EL (cell line): ENCODE data around the gene NPVF.

Experiments used
- DNase-seq: peaks from one replicate; pipeline ENCODE4 v3.0.0-alpha.2; 2016

NPVF gene, protein sequence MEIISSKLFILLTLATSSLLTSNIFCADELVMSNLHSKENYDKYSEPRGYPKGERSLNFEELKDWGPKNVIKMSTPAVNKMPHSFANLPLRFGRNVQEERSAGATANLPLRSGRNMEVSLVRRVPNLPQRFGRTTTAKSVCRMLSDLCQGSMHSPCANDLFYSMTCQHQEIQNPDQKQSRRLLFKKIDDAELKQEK

DNA sequence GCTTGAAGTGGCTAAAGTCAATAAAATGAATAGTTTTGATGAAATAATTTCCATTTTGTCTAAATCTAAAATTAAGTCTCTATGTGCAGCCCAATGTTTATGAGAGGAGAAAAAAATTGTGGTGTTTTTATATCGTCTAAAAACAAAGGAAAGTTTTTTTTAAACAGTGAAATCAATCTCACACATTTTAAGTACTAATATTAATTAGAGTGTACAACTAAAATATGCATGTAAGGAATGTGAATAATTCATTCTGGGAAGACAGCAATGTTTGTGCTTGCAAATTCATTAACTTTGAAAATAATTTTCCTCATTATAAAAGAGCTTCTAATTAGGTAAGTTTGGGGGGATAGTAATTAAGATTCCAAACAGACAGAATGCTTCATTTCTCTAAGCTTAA lies at the start of gene NPVF:
NPVF (minus strand) TSS at position 101 of the 400 bp plus-strand sequence; CDS start at position 54, 47 bp downstream.
- no peak for DNase-seq

DNA sequence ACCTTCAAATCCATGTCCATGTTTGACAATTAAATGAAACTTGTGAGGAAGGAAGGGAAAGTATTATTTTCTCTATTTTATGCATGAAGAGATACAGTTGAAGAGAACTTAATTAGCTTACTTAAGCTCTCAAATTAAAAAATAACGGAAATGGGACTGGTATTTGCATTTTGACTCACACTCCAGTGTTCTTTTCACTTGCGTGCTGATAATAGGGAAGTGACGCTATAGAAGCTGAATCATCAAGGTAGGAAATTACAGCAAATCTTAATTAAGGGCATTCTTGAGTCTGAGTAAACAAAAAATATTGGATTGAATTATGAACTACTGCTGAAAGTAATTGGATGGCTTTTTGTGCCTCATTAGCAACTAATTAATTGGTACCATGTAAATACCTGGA lies 44.0 kb upstream of the NPVF start:
- no peak for DNase-seq

DNA sequence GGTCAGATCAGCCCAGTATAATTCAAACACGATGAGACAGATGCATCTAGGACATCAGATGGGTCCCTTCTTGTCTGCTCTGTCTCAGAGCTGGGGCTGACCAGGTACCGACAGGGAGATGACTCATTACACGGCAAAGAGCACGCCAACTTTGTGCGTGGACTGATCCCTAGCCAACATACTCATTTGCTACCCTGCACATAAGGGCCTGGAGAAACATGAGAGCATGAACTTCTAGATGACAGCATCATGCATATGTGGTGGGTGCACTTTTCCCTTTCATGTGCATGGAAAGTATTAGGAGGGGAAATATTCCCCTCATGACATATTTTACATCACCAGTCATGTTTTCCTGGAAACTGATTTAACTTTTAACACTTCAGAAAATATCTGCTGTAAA lies 35.1 kb upstream of the NPVF start:
- DNase-seq: no peak

DNA sequence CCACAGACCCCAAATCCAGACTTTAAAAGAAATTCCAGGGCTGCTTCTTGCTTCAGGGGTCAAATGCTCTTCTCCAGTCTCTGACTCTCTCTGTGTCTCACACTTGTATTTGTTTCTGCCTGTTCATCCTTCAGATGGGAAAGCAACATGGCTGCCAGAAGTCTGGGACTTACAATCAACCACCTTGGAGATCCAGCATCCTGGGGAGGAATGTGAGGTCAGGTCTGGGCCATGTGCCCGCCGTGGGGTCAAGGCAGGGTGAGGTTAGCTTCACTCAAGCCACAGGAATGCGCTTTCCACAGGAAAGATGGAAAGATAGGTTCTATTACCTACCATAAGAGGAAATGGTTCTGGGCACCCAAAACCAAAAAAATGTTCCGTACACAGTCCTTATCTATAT lies 34.3 kb upstream of the NPVF start:
- DNase-seq: peak; percentile 37

DNA sequence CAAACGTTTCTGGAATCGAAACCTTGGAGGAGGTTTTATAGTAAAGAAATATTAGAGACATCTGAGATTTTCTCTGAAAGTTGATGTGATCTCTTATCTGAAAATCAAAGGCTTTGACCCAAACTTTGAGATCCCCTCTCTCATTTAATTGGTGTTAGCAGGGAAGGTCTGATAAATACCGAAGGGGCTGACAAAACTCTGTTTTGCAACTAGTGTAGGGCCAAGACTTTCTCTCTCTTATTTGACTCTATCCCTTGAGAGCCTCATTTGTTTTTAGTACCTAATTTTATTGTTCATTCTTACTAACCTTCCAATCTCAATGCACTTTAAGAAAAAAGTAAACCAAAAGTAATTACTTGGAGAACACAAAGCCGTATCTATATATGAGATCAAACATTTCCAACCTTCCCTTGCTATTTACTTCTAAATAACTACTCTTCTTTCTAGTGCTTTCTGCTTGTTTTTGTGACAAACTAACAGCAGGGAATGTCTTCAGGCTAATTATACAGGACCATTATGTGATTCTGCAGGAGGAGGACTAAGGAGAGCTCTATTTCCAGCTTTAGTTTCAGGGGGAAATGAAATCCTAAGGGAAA lies 33.4 kb upstream of the NPVF start:
- no peak for DNase-seq

DNA sequence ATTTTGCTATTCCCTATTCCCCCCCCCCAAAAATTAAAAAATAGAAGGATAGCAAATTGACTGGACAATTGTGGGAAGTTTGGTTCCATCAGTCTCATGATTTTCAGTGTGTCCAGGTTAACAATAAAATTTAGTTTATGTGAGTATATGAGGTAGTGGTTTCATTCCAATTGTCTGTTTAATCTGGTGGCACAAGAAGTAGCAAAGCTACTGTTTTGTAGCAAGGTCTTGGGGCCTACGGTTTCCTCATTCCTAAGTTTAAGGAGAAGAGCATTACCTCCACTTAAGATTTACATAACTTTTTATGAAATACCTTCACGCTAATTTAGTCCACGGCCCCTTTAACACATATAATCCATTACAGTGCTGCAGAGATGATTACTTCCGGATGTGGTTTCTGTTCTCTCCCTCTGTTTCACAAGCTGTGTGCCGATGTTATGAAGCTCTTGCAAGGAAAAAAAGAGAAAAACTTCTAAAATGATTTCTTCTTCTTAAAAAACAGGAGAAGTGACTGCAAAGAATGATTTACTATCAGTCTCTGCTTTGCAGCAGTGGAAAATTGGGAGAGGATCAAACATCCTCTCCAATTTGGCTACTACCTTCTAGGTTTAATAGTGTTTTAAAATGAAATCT lies 32.7 kb upstream of the NPVF start:
- DNase-seq: peak; percentile 36

DNA sequence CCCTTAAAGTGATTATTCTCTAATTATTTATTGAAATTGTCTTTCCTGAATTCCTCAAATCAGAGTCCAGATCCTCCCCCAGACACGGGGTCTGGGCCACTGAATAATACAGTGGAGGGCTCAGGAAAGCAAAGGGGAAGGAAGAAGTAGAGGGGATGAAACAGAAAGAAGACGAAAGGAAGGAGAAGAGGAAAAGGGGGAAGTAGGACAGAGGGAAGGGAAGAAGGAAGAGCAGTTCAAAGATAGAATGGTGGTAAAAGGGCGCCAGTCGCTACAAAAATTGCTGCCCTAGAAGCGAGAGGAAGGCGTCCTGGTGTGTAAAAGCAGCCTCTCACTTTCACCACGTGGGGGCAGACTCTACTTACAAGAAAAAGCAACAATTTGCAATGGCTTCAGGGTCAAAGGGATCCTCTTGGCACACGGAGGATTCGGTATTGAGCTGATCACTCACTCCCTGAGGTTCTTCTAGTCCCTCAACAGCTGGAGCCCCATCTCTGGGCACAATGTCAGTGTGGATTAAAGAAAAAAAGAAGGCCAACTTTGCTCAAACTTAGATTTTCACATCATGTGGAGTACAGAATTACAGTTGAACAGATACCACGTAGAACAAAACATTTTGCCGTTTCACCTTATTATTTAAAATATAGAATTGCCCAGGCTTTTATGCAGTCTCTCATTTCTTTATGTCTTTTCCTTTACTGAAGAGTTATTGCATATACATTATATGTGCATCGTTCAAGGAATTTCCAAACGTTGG lies 31.4 kb upstream of the NPVF start:
- peak; percentile 71 for DNase-seq

DNA sequence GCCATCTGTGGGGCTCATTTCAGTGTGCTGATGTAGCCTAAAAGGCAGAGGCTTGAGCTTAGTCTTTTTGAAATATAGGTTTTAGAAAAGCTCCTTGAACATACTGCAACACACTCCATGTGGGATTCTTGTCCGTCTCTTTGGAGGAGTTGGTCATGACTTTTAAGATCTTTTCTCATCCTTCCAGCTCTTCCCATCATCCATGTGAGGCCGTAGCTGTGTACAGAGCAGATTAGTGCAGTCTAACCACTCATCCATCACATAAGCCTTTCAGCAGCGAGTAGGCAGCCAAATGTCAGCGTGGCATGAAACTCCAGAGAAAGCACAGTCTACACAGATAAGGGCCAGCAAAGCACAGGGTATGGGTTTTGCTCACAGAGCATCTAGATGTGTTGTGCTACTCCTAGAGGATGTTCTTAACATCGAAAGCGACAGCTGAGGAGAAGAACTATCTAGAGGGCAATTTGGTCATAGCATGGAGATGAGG lies 28.1 kb upstream of the NPVF start:
- DNase-seq: no peak

DNA sequence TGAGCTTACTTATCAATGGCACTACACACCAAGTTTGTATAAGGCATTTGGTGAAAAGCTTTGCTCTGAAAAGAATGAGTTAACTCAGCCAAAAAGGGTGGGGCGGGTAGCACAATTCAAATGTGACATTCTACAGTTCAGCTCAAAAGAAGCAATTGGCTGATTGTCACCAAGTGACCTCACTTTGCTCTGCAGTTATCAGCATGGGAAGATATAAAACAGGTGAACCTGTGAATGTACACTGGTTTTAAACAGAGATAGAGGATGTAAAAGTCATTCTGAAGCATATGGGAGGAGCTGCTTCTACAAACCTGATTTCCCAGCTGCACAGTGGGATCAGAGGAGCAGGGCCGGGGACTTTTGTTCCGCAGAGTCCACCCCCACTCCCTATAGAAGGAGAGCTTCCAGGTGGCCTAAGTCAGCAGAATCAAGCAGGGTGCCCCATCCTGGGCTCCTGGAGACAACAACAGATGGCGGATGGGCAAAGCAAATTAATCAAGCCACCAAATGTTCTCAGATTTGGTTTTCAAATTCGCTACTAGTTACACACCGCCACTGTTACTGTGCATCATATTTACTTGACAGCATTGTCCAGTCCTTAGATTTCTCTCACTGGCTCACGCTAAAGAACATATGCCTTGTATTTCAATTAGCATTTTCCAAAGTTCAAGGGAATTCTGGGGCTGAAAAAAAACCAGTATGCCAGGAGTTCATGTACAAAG lies 27.5 kb upstream of the NPVF start:
- no peak for DNase-seq

DNA sequence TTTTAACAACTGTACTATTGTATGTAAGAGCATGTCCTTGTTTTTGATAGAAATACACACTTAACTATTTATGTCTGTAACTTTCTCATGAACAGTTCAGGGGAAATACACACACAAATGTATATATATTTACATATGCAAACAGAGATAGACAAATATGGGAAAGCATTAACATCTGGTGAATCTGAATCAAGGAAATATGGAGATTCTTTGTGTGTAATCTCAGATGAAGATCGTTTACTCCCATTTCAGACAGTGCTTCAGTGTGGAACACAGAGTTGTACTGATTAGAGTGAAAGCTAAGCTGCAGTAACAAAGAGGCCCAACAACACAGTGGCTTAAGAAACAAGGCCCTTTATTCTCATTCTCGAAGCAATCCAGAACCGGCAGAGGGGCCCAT lies 26.3 kb upstream of the NPVF start:
- DNase-seq: no peak

DNA sequence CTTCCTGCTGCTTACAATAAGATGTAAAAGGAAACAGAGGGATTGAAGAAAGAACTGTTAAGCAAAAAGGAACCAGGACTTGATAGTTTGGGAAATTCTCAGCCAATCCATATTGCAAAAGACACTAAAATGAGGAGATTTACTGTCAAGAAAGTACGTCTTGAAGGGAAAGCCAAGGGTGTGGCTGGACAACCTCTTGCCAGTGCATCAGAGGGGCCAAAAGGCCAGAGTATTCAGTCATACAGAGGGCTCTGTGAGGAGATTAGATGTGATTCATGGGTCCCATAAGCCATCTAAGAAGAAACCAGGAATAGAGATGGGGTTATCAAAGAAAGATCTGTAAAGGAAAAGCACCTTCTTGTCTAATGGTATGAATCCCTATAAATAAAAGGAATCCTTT lies 25.4 kb upstream of the NPVF start:
- DNase-seq: no peak

DNA sequence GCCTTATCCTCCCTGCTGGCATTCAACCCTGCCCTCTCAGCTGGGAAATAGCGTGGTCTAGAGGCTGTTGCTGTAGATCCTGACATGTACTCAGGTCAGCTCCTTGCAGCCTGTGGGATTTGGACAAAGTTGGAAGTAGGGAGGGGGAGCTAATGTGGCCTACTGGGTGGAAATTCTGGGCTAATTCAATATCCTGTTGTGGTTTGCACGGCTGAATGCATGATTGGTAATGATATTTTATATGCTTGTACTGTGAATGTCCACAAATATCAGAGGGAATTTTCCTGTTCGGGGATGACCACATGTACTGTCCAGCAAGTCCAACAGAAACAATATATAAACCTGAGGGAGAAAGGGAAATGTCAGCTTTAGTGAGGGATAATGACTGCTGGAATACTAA lies 22.1 kb upstream of the NPVF start:
- DNase-seq: no peak

DNA sequence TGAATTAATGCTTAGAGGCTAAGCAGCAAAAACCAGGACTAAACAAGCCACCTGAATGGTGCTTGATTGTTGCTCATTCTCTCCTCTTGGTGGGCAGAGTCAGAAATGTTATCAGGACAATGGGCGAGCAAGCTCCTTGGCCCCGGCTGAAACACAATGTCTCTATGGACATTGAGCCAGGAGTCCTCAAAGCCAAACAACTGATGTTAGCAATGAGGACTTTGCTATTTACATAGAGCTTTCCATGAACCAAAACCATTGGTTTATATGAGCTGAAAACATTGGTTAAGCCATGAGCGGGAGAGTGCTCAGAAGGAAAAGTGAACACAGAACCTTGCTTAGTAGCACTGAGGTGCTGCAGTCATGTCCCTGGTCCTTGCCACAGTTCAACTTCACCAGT lies 21.5 kb upstream of the NPVF start:
- DNase-seq: no peak

DNA sequence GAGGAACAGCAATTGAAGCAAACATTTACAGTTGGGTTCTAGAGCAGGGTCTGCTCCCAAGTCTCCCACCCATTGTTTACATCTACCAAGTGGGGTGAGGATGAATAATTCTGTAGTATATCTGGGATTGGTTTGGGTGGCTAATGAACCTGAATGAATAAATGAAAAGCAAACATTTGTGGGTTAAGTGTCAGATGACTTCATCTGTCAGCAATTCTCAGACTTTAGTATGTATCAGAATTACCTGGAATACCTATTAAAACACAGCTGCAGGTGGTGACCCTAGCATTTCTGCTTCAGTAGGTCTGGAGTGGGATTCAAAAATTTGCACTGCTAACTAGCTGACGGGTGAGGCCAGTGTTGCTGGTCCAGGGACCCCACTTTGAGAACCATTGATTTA lies 18.0 kb upstream of the NPVF start:
- no peak for DNase-seq

DNA sequence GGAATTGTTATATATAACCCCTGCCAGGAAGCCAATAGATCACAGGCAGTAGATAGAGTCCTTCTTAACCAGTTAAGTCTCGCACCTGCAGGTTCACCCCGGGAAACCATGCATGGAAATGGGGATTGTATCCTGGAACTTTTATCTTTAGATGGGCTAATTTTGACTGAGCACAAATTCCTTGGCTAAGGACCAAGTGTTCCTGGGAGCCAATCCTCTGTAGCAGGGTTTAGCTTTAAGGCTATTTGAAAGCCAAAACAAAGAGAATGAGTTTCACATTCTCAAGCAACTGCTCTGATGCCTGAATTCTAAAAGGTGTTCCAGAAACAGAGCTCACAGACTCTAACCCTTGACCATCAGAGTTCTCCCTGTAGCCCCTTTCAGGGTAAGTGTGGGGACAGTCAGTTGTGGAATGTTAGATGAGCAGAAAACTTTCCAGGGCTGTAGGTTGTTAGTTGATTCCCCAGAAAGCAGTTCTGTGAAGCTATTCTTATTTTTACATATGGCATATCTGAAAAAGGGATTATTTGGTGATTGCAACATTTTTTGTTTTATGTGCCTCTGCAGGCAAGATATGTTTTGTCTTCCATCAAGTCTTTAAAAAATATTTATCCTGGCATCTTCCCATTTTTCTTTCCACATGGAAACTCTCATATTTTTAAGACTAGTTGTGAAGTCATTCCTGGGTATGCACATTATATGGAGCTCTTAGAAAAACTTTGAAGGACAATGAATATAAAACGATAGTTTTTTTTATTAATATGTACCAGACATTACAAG lies 16.2 kb upstream of the NPVF start:
- no peak for DNase-seq

DNA sequence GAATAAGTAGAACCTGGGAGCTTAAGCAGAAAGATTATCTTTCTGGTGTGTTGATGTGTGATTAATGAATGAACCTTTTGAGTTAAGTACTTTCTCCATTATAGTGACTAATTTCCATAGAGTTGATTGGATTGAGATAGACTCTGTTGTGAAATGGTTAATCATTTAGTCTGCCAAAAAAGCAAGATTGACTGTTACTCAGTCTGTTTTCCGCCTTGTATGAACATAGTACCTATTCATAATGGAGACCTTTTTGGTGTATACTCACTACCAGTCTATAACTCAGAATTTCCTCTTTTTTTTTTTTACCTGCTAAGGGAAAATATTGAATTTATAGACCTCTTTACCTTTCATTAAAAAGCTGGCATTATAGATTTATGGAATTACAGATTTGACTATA lies 14.4 kb upstream of the NPVF start:
- no peak for DNase-seq

DNA sequence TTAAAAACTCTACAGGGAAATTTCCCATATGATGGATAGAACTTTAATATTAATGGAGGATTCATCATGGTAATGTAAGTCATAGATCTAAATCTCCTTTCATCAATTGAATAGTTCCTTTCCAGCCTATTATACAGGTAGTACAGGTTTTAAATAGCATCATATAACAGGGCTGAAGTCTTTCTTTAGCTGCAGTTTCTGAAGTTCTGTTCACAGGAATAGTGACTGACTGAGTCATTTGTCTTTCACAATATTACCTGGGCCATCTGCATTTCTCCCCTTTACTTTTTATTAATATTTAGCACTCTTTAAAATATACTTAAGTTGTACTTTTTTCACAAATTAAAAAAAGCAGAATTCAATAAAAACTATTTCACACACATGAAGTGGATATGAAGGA lies 12.6 kb upstream of the NPVF start:
- no peak for DNase-seq

DNA sequence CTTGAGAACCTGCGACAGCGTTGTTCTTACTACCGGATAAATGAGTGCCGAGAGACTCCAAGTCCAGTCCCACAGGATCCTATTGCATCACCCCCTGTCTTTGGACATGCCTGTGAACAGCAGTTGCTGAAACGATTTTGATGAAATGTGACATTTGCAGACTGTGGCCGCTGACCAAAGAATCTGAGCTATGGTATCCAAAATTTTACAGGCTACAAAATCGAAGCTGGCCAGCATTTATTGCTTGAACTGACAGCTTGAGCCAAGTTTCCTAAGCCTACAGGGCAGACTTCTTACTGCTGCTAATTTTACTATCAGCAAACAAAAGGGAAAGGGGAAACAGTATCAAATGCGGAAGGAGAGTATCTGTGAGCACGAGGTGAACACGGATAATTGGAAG lies 12.1 kb upstream of the NPVF start:
- no peak for DNase-seq

DNA sequence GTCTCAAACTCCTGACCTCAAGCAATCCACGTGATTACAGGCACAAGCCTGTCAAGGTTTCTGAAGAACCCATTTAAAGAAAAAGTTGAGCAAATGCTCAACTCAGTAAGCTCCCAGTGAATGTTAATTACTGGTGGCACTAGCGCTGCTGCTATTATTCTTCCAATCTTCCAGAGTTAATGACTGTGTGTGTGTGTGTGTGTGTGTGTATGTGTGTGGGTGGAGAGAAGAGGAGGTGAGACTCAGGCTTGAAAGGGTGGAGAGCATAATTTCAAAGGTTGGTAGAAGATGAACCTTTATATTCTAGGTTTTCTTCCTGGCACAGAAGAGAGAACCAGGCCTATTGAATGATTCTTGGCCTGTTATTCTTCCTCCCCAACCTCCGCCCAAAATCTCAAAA lies 11.6 kb upstream of the NPVF start:
- no peak for DNase-seq

DNA sequence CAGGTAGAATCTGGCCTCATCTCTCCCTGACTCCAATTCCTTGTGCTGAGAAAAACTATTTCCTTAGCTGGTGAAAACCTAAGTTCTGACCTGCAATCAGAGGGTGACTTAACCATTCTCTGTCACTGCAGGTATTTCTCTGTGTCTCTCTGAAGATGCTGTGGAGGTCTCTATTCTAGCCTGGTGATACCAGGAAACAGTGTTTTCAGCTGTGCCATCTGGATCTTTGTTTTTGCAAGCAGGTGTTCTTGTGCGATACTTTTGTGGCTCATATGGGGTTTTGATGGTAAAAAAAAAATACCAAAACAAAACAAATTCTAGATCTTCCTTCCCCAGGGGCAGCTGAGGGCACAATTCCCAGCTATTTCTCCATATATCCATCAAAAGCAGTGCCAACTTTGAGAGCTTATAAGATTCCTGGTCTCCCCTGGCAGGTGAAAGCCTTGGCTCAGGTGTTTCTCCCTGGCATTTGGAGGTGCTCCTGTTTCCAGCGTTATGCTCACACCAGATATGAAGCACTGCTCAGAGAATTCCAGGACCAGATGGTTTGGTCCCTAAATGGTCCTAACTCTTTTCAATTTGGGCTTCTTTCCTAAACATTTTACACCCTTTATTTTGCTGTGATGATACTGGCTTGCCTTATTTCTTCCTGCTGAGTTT lies 9.9 kb upstream of the NPVF start:
- DNase-seq: no peak

DNA sequence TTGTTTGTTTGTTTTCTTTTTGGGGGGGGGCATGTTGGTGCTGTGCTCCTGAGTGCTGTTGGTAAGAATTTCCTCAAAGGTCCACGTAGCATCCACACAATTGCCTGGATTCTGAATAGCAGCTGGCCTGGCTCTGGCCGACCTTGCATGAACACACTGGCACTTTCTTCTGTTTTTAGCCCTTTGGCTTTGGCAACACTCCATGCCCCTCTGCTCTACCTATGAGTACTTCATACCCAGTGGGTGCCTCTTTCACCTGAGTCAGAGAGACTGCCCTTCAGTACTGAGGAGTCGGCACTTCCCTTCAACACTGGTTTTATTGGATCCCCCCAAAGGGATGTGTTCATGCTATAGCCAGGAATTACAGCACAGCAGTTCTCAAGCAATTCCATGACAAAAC lies 7.2 kb upstream of the NPVF start:
- DNase-seq: no peak

DNA sequence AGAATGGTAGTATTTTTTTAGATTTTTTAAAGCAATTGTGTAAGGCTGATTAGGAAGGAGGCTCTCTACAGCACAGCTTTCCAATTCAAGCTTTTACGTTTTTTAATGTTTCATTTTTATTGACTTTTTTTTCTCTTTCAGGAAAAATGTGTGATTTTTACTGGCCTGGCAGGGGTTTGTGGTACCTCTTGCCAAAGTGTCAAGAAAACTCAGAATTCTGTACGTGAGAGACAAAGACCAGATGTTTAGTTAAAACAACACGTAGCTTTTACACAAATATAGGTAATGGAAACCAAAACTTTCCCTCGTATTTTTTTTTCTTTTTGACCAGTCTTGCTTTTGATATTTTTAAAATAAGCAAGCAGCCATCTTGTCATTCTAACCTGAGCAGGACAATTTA lies 6.0 kb upstream of the NPVF start:
- no peak for DNase-seq
